Measurements from ENCODE around the gene ZFAND3. TPM values are rescaled to one million over a fixed set of nuclear protein-coding genes. Genes with fewer than 3 reads are reported as not detected.

ZFAND3 gene
- total and polyA plus RNA-seq, 8 donors, result 65.9 to 125 (median 118) TPM

DNA sequence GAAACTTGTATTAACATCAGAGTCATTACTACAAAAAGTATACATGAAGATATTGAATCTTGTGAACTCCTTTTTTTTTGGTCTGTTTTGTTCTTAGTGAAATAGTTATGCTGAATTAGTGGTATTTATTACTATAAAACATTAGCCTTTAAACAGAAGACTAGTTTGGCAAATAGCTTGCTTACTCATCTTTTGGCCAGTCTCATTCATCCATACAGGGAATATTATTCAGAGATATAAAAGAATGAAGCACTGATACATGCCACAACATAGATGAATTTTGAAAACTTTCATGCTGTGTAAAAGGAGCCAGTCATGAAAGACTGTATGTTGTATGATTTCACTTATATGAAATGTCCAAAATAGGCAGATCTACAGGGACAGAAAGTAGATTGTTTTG lies 205.9 kb downstream of the ZFAND3 start:
- no peaks in the 10 kb centered on the region for H3K36me3 ChIP-seq
- intact Hi-C loops (cut with DNase I), result no loop called here
- peaks cover 0 to 2% of the 10 kb centered on the region in 2 donors for H3K9me3 ChIP-seq
- ATAC-seq (no peak), DNase-seq (no peak)
- H3K27me3 ChIP-seq, result no peaks in the 10 kb centered on the region
- H3K27ac ChIP-seq, result no peak overlapping the region
- H3K4me3 ChIP-seq, result no peak overlapping the region
- peaks cover 0 to 16% of the 10 kb centered on the region in 2 donors for H3K4me1 ChIP-seq
- TF ChIP-seq, protein P1, sequence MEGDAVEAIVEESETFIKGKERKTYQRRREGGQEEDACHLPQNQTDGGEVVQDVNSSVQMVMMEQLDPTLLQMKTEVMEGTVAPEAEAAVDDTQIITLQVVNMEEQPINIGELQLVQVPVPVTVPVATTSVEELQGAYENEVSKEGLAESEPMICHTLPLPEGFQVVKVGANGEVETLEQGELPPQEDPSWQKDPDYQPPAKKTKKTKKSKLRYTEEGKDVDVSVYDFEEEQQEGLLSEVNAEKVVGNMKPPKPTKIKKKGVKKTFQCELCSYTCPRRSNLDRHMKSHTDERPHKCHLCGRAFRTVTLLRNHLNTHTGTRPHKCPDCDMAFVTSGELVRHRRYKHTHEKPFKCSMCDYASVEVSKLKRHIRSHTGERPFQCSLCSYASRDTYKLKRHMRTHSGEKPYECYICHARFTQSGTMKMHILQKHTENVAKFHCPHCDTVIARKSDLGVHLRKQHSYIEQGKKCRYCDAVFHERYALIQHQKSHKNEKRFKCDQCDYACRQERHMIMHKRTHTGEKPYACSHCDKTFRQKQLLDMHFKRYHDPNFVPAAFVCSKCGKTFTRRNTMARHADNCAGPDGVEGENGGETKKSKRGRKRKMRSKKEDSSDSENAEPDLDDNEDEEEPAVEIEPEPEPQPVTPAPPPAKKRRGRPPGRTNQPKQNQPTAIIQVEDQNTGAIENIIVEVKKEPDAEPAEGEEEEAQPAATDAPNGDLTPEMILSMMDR (IDR thresholded peaks at IDR 0.05), result no peak

DNA sequence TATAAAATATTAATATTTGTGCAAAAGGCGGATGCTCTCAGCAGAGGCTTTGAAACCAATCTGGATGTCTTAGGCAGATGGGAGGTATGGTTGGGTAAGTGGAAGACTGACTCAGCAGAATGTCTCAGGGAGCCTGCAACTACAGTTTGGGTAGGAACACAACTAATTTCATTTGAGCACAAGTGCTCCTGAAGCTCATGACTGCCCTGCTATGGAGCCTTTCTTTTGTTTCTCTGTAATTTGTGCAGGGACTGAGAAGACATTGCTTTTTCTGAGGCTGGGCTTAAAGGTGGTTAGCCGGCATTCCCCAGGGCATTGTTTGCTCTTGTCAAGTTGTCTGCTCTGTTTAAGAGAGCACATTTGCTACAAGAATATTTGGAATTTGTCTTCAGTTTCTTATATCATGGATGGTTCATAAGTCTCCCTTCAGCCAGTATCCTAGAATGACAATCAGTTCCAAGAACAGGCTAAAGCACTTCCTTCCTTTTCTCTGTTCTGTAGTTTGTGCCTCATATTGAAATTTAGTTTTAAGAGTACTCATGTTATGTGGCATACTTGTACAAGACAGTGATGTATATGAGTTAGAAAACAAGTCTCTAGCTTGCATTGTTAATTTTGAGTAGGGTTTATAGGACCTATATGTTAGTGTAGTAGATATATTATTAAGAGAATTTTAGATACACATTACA lies 208.3 kb downstream of the ZFAND3 start:
- H3K36me3 ChIP-seq, result no peaks in the 10 kb centered on the region
- H3K4me1 ChIP-seq, result peaks cover 0 to 11% of the 10 kb centered on the region in 2 donors
- no peaks in the 10 kb centered on the region for H3K27me3 ChIP-seq
- ATAC-seq (peak; percentile 59), DNase-seq (no peak)
- no peak overlapping the region for H3K4me3 ChIP-seq
- peaks cover 0 to 2% of the 10 kb centered on the region in 2 donors for H3K9me3 ChIP-seq
- TF ChIP-seq, protein P1 (IDR thresholded peaks at IDR 0.05), result no peak
- no peak overlapping the region for H3K27ac ChIP-seq
- intact Hi-C loops (cut with DNase I), result no loop called here

DNA sequence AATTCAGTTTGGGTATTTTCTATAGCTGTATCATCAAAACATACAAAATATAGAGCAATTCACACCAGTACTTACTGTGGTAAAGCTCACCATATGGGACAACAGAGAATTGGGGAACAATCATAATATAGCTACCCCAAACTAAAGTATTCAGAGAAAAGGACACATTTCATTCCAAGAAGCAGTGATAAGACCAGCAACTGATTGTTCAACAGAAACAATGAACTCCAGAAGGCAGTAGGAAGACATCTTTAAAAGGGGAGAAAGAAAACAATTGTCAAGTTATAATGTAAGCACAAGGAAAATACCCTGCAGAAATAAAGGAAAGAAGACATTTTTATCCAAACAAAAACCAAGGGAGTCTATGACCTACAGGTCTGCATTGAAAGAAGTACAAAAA lies 210.9 kb downstream of the ZFAND3 start:
- H3K9me3 ChIP-seq, result no peaks in the 10 kb centered on the region
- peaks cover 6 to 26% of the 10 kb centered on the region in 2 donors for H3K4me1 ChIP-seq
- no peak overlapping the region for H3K4me3 ChIP-seq
- DNase-seq, result no peak
- no peaks in the 10 kb centered on the region for H3K27me3 ChIP-seq
- ATAC-seq, result no peak
- H3K36me3 ChIP-seq, result no peaks in the 10 kb centered on the region
- intact Hi-C loops (cut with DNase I), result no loop called here
- TF ChIP-seq, protein P1 (IDR thresholded peaks at IDR 0.05), result no peak
- H3K27ac ChIP-seq, result no peak overlapping the region

DNA sequence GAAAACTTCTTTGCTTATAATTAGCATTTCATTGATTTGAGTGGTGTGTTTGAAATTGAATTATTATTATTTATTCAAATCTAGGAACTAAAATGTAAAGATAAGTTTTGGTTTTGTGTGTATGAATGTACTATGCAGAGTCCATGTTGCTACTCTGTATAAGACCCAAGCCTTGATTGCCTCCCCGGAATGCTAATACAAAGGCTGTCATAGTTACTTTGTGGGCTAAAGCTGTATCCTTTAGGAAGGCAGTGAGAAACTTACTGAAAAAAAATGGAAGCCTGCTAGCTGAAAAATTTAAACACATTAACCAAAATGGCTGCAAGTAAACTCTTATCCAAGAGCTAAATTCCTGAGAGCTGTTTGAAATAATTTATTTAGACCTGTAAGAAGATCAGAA lies 213.3 kb downstream of the ZFAND3 start:
- TF ChIP-seq, protein P1 (IDR thresholded peaks at IDR 0.05), result no peak
- intact Hi-C loops (cut with DNase I), result no loop called here
- ATAC-seq (no peak), DNase-seq (no peak)
- H3K27me3 ChIP-seq, result no peaks in the 10 kb centered on the region
- no peak overlapping the region for H3K27ac ChIP-seq
- H3K9me3 ChIP-seq, result no peaks in the 10 kb centered on the region
- peaks cover 6 to 24% of the 10 kb centered on the region in 2 donors for H3K4me1 ChIP-seq
- H3K4me3 ChIP-seq, result no peak overlapping the region
- no peaks in the 10 kb centered on the region for H3K36me3 ChIP-seq

DNA sequence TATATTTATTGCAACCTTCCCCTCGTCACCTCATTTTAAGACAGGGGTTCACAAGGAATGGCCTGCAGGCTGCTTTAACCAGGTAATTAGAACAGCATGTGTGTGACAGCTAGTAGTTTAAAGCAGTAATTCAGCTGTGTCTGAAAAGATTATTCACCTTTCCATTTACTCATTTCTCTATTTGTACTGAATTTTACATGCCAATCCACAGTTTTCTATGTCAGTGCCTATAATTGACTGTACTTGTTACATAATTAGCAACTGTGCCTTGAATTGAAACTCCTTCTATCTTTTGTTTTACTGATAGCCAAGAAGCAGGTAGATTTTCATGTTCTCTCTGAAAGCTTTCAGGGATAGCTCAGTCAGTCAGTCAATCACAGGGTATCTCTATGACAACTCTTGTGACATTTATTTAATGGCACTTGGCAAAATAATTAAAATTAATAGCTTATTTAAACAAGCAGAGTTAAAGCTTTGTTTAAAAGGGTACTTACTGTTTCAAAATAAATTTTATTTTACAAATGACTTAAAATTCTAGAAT lies 214.0 kb downstream of the ZFAND3 start:
- H3K36me3 ChIP-seq, result no peaks in the 10 kb centered on the region
- no peak overlapping the region for H3K4me3 ChIP-seq
- no peak for DNase-seq
- H3K27me3 ChIP-seq, result no peaks in the 10 kb centered on the region
- no peaks in the 10 kb centered on the region for H3K9me3 ChIP-seq
- TF ChIP-seq, protein P1 (IDR thresholded peaks at IDR 0.05), result no peak
- intact Hi-C loops (cut with DNase I), result no loop called here
- H3K4me1 ChIP-seq, result peaks cover 6 to 19% of the 10 kb centered on the region in 2 donors
- ATAC-seq, result no peak
- H3K27ac ChIP-seq, result no peak overlapping the region
